GM18951 (cell line): ENCODE results near the gene DPYSL5.

Source experiments
- POLR2A ChIP-seq: IDR thresholded peaks from 4 replicates; pipeline ENCODE4 v1.6.1; 2011; ENCODE audit warnings: mild to moderate bottlenecking; ENCODE audit not compliant: insufficient read length, insufficient read depth; ENCODE audit errors: extremely low read depth
- in situ Hi-C: fragments of 300-500 bp; cut with MboI; formaldehyde crosslinking; loops from one replicate; pipeline ENCODE4 v1.12.0; 2022; ENCODE audit warnings: low sequenced_read_pairs, mixed read lengths, inconsistent platforms; ENCODE audit not compliant: unreplicated experiment

Gene DPYSL5

DNA sequence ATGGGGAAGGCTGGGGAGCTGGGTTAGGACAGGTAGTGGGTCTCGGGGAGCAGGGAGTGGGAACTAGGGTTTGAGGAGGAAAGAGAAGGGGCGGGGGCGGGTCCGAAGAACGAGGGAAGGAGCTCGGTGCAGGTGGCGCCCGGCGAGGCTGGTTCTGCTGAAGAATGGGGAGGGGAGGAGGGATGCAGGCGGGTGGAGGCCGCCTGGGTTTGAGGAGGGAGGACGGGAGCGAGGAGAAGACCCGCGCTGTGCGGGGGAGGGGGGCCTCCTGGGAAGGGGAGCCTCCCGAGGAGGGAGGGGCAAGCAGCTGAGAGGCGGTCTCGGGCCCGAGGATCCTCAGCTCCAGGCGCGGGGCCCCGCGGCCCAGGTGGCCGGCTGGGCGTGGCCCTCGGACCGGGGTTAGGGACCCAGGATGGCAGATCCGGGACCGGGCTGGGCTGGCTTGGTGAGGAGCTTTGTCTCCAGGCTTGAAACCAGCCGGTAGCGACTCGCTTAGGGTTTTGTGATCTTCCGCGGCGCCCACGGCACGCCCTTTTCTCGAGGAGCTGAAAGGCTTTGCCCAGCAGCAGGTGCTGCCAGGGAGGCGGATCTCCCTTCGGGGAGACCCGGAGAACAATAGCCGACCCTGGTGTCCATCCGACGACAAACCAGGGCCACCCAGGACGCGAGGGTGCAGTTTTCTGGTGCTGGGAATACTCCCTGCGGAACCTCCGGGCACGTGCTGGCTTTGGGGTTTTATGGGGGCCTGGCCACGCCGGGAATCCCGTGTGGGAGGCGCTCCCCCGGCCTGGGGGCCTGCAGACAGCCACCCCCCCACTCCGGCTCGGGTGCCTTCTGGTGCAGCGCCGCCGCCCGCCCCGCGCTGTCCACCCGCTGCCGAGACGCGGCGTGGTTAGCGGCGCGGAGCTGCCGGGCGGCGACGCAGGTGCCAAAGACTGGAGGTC is 1.4 kb downstream of the DPYSL5 start:
- TF ChIP-seq POLR2A = no peak
- in situ Hi-C loops = loop anchor here (10.0 kb wide), 1 partner anchor 75 kb away; no protein-coding TSS in a partner anchor

DNA sequence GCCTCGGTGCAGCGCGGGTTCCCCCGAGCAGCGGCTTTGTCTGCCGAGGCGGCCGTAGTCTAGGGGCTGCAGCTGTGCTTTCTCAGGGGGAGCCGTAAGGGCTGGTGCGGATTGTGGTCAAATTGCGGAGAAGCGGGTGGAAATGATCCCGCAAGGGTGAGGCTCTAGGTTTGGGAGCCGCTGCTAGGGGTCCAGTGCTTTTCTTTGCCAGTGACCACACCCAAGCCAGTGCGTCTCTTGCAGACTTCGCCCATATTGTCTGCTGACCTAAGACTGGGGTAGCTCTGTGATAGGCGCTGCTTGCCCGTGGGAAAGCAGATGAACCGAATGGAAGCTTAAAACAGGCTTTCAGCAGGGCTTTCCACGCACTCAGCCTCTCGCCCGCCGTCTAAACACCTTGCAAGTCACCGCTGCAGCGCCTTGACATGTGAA is 2.1 kb downstream of the DPYSL5 start:
- in situ Hi-C loops = loop anchor here (10.0 kb wide), 1 partner anchor 75 kb away; no protein-coding TSS in a partner anchor
- no peak for TF ChIP-seq POLR2A

DNA sequence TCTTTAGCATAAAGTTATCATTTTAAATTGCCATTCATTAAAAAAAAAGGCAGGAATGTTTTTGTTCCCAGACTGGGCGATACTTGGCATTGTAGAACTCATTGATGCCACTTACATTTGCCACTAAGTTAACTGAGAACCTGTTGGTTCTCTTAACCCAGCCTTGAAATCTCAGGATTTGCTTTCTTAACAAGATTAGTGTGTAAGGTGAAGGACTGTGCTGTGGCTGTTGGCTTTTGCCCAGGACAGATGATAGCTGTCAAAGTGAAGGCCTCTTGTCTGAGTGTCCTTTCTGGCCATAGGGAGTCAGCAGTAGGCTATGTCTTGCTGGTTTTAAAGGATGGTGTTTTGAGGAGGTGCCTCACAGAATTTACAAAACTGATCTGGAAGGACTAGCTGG is 2.6 kb downstream of the DPYSL5 start:
- no peak for TF ChIP-seq POLR2A
- in situ Hi-C loops = no loop called here

GRCh38 chr2:26852405-26853306 is 4.7 kb downstream of the DPYSL5 start:
- in situ Hi-C loops = no loop called here
- no peak for TF ChIP-seq POLR2A

GRCh38 chr2:26853751-26854150 is 5.8 kb downstream of the DPYSL5 start:
- no peak for TF ChIP-seq POLR2A
- in situ Hi-C loops = no loop called here

DNA sequence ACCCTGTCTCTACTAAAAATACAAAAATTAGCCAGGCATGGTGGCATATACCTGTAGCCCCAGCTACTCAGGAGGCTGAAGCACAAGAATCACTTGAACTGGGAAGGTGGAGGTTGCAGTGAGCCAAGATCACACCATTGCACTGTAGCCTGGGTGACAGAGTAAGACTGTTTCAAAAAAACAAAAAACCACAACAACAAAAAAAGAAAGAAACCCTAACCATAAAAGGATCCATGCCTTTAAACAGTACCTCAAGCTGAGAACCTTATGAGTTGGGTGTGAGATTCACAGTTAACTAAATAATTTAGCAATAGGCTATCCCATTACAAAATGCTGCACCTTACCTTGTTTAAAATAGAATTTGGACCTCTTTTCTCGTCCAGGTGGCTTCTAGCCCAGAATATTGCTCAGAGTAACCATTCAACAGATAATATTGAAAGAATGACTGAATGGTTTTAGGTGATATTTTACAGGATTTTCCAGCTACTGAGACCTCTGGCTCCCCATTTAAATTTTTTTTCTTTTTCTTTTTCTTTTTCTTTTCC is 6.4 kb downstream of the DPYSL5 start:
- no peak for TF ChIP-seq POLR2A
- in situ Hi-C loops = no loop called here

- in situ Hi-C loops = no loop called here
- no peak for TF ChIP-seq POLR2A
Observed at GRCh38 chr2:26855466-26855865, 7.5 kb downstream of the DPYSL5 start.

GRCh38 chr2:26859622-26860021 is 11.7 kb downstream of the DPYSL5 start:
- no peak for TF ChIP-seq POLR2A
- in situ Hi-C loops = no loop called here

GRCh38 chr2:26860211-26860850 is 12.4 kb downstream of the DPYSL5 start:
- in situ Hi-C loops = no loop called here
- no peak for TF ChIP-seq POLR2A

DNA sequence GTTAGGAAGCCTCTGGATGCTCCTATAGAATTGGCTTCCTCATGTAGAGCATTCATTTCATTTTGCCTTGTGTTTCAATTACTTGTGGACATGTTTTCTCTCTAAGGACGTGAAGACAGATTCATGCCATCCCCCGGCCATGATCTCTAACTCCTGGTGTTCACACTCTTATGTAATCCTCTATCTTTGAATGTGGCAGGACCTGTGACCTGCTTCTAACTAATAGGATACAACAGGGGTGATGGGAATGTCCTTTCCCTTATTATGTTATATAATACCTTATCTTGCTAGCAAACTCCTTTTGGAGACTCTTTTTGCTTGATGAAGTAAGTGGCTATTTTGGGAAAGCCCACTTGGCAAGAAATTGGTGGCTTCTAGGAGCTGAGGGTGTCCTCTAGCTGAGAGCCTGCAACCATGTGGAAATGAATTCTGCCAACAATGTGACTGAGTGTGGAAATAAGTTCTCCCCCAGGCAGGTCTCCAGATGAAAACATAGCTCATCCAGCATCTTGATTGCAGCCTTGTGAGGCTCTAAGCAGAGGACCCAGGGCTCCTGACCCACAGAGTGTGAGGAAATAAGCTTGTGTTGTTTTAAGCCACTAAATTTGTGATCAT is 13.8 kb downstream of the DPYSL5 start:
- TF ChIP-seq POLR2A = no peak
- in situ Hi-C loops = no loop called here

- in situ Hi-C loops = no loop called here
- TF ChIP-seq POLR2A = no peak
Observed at GRCh38 chr2:26864226-26864625, 16.3 kb downstream of the DPYSL5 start.

DNA sequence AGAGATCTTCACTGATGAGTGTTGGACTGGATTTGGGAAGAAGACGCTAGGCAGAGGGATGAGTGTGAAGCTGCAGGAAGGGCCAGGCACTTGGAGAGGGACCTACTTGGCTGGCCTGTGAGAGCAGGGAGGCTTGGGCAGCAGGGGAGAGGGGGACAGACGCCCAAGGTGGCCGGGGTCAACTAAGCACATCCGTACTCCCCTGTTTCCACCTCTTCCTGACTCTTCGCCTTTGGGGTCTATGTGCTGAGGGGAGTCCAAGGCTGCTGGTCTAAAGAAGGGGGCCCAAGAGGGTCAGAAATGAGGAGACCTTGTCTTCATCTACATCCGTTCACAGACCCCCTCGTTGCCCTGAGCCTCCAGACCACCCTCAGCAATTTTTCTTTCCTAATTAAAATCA is 16.7 kb downstream of the DPYSL5 start:
- in situ Hi-C loops = no loop called here
- no peak for TF ChIP-seq POLR2A
